Stimulated activated CD8-positive, alpha-beta memory T cell treated with anti-CD3 and anti-CD28 coated beads, Interleukin-15, amount 100 ng/mL, for 1 hour (primary cell): Measurements from ENCODE around the gene MTUS2.

ENCODE experiments used
- DNase-seq: peaks from one replicate; pipeline ENCODE4 v3.0.0-alpha.2; 2020; ENCODE audit warnings: low read depth

Gene MTUS2

DNA sequence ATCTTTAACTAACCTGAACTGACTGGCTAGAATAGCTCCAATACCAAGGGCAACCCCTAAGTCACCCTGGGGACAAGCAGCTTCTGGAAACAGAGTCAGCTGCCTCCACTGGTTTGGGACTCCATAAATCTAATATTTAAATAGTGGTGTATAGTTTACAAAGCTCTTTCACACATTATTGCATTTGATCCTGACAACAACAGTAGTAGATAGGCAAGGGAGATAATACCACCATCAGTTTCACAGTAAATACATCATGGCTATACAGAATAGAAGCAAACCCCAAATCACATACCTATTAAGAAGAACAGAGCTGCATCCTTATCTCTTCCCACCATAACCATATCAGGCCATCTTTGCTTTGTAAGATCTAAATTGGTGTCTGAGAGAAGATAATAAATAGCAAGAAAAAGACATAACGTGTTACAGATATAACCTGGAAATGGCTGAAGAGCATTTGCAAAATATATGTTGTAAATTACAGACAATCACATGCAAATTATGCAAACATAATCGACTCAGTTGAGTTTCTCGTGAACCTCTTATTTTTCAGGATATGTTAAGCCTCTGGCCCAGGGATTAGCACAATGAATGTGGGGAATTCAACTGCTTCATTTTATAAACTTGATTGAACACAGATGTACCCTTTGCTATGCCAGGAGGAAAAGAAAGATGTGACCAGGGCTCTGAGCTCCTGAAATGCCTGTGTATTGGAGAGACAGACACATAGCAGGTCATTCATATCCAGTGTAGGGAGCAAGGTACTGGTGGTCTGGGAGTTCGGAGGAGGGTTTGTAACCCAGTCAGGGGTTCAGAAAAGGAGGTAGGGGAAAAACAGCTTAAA, 632.9 kb downstream of the MTUS2 start:
- DNase-seq: no peak

DNA sequence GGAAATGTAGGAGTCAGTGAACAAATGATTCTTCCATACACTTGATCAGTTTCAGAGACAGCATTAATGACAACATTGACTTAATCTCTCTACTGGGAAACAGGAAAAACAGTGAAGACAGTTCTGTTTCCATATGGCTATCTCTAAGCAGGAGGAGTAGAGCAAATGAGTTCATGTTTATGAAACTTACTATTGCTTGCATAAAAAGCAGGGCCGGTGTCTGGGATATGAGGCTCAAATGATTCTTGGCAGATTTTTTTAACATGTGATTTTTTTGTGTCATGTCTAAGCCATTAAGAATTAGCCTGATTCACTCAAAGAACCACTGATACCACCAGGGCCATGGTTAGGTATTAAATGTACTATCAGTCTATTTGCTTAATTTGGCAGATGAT, 633.5 kb downstream of the MTUS2 start:
- DNase-seq: no peak

DNA sequence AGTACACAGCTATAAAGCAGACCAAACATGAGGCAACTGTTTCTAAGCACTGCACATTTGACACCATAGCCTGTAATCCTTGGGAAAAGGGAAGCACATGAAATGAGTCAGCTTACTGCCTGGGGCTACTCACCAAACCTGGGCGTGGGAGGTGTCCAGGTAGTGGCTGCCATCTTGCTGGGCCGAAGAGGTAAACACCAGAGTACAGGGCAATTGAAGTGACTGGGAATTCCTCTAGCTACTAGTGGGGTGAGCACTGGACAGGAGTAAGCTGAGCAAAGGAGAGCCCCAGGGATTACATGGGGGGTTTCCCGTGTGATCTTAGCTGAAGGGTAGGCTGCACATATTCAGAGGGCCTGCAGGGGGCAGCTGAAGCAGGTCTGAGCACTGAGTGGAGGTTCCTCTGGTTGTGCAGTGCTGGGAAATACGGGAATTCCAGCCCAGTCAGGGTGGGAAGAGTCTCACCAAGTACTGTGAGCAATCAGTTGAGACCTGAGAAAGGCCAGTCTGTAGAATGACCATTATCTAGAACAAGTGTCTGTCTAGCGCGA, 634.9 kb downstream of the MTUS2 start:
- no peak for DNase-seq

DNA sequence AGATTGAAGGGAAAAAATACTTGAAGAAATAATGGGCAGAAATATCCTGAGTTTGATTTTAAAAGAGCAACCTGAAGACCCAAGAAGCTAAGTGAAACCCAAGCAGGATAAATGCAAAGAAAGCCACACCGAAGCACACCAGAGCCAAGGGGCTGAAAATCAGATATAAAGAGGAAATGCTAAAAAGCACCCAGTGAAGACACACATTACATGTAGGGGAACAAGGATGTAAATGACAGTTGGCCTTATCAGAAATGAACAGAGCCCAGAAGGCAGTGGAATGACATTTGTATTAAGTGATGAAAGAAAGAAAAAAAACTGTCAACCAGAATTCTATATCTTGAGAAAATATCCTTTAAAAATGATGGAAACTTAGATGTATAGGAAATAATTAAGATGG, 636.3 kb downstream of the MTUS2 start:
- no peak for DNase-seq

DNA sequence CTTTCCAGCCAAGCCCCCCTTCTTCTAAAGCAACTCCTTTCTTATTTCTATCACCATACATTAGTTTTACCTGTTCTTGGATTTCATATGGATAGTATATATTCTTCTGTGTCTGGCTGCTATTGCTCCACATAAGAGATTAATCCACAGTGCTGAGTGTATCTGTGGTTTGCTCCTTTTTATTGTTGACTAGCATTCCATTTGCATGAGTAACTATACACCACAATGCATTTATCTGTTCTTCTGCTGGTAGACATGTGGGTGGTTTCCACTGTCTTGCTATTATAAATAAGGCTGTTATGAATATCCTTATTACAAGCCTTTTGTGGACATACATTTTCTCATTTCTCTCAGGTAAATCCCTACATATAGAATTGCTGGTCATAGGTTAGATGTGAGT, 637.2 kb downstream of the MTUS2 start:
- no peak for DNase-seq

DNA sequence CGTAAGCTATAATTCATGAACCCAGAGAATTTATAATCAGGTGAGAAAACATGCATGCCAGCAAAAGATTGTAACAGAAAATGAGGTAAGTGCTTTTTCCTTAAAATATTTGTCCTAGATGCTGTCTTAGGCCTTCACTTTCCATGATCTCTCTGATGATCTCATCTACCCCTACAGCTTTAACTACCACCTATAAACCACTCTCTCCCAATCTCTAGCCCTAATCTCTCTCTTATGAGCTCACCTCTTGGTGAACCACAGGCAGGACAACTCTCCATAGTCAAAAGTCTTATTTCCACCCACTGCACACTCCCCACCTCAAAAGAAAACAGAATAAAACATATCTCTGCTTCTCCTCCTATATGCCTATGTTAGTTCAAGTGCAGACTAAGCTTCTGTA, 638.3 kb downstream of the MTUS2 start:
- no peak for DNase-seq

DNA sequence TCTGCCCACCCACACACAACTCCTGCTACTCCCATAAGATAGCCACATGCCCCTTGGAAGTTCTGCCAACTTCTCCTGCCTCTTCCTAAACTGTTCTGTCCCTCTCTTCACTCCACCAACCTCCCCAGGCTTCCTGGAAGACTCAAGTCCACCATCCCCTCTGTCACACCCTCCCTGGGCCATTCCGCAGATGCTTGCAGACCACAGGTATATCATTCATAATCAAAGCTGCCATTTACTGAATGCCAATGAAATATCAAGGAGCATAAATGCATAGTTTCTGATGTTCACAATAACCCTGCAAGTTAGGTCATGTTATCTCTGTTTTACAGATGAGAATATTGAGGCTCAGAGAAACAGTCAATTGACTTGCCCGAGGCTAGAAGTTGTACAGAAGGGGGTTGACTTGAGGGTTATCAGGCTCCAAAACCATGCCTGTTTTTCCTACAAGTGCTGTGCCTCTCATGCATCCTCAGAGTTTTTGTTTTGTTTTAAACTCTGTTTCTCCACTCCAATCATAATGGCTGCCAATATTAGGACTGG, 639.7 kb downstream of the MTUS2 start:
- no peak for DNase-seq

DNA sequence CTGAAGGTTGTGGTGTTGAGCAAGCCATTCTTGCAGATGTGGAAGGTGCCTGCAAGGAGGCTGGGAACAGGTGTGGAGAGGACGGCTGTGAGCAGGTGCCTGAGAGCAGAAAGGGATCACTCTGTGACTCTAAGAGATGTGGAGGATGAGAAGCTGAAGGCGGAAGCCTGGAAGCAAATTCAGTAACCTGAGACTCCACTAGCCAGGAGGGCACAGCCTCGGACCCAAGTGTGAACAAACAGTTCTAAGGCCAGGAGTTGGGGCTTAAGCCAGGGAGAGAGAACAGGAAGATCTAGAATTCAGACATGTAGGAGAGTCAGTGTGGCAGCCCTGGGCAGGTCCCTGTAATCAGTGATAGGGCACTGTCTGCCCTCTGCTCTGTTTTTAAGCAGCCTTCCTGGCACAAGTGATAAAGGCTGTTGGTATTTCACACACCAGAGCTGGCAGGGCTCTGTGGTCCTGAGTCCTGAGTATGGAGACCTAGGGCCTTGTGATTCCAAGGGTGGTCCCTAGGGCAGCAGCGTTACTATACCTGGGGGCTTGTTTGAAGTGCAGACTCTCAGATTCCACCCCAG, 644.1 kb downstream of the MTUS2 start:
- no peak for DNase-seq

DNA sequence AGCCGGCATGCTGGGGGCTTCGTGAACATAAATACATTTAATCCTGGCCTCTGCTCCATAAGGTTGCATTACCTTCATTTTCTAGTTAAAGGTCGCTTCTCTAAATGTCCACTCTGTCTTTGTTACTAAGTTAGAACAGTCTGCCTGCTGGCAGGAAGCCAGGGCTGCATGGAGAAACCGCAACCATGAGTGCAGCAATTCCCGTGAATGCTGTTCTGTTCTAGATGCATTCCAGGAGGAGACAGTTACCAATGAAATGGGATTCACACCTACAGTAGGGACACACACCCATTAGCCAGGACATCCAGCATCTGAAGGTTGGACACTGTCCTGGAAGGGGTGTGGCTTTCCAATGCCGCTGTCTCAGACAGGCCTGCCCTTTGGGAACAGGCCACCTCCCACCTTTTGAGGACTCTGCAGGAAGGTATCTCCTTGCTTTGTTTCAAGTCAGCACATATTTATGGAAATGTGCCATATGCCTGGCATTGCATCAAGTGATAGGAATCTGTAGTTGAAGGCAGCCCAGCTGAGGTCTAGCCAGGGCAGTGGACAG, 645.7 kb downstream of the MTUS2 start:
- DNase-seq: no peak

DNA sequence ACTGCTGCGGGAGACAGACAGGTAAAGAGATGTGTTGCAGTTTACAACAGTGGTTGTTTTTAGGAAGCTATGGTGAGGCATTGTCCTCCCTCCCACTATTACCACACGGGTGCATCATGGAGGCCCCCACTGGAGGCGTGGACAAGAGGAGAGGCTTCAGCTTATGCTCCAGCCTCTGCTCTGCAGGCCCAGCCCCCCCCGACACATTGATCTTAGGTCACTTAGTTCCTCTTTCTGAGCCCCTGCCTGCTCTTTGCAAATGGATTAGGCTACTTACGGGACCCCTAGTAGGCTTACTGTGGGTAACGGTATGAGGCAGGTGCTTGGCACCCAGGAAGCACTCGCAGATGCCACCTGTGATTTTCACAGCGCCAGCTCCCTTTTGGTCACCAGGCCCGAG, 651.4 kb downstream of the MTUS2 start:
- no peak for DNase-seq

DNA sequence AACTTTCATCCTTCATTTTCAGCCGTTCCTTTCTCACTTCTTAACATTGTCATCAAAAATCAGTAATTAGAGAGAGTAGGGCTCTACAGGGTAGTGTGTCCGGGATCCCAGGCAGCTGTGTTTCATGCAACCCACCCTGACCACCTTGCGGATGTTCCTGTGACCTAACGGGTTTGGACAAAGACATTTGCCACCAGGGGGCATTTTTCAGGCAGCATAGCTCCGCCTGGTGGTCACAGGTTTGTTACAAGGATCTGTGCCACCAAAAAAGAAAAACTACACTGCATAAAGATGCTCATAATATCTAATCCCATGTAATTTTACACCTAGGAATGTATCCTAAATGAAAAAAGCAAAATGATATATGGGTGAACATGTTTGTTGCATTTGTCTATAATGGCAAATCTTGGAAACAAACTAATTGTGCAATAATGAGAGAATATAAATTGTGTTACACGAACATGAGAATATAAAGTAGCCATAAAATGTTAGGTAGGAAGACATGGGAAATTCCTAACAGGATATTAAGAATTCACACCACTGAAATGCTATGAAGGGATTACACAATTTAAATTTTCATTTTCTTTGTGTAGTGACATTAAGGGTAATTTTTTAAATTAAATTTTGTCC, 652.3 kb downstream of the MTUS2 start:
- no peak for DNase-seq

DNA sequence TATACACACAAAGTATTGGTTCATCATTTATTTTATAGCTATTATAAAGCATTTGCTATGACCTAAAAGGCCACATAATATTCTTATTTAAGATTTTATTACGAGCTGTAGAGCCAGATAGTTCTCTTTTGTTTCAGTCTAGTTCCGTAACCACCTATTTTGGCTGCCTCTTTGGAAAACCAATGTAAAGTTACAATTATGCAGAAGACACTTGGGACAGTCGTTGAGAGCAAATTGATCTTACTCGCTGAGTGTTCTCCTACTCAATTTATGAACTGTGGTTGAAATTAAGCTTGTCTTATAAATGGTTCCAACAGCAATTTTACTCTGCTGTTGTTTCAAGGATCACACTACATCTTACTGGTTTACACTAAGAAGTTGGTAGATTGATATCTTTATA, 653.0 kb downstream of the MTUS2 start:
- DNase-seq: no peak

DNA sequence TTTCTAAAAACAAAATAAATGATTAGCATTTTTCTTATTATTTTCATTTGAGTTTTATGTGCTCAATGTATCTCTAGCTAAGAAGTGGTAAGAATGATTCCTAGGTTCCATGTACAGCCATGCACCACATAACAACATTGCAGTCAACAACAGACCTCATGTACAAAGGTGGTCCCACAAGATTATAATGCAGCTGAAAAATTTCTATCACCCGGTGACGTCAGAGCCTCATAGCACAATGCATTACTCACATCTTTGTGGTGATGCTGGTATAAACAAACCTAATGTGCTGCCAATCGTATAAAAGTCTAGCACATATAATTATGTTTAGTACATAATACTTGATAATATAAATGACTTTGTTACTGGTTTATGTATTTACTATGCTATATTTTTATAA, 654.9 kb downstream of the MTUS2 start:
- no peak for DNase-seq

DNA sequence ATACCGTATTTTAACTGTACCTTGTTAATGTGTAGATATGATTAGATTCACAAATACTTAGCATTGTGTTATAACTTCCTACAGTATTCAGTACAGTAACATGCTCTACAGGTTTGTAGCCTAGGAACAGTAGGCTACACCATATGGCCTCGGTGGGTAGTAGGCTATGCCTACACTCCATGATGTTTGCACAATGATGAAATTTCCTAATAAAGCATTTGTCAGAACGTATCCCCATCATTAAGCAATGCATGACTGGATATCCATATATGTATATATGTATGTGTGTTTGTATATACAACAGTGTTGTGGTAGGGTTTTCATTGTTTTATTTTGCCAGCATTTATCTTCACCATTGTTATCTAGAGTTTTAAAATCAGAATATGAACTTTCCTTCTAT, 655.9 kb downstream of the MTUS2 start:
- DNase-seq: no peak

DNA sequence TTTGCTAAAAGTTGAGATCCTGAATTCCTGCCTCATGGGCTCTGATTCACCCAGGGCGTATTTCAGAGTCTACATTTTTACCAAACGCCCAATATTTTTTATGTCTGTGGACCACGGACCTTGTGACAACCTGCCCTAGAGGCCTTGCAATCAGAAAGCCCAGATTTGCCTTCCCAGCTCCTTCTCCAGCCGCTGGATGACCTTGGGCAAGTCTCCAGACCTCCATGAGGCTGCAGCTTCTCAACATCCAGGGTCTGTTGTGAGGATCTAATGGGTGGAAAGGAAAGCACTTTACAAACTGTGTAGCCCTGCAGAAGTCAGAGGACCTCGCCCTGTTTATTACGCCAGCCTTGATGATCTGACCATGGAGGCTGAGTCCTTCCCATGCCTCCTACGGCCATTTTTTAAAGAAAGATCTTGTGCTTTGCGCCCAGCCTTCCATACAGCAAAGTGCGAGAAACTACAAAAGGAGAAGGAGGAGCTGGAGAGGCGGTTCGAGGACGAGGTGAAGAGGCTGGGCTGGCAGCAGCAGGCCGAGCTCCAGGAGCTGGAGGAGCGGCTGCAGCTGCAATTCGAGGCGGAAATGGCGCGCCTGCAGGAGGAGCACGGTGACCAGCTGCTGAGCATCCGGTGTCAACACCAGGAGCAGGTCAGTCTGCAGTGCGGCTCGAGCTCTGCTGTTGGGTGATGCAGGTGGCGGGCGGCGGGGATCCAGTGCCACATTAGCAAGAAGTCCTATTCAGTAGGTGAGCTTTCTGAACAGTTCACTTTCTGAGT, 659.8 kb downstream of the MTUS2 start:
- no peak for DNase-seq

DNA sequence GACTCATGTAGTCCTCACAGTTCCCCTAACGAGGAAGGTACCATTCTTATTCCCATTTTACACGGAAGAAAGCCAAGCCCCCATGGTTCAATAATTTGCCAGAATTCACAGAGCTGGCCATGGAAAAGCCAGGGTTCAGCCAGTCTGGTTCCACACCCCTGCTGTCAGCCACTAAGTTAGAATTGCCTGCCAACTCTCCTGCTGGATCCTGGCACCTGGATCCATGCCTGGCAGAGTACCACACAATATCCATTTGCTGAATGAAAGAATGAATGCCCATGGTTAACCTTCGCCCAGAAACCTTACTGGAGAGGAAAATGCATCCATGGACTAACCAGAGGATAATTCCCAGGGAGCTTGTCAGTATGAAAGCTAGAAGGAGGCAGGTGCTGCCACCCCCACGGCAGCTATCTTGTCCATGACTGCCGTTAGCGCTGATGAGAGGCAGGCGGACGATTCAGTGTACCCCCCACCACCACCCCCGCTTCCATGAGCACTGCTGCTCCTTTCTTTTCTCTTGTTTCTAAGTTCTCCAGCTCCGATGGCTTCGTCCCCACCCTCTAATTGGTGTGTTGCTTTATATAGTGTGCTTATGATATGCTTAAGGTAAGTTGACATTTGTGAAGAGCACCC, 660.9 kb downstream of the MTUS2 start:
- no peak for DNase-seq

DNA sequence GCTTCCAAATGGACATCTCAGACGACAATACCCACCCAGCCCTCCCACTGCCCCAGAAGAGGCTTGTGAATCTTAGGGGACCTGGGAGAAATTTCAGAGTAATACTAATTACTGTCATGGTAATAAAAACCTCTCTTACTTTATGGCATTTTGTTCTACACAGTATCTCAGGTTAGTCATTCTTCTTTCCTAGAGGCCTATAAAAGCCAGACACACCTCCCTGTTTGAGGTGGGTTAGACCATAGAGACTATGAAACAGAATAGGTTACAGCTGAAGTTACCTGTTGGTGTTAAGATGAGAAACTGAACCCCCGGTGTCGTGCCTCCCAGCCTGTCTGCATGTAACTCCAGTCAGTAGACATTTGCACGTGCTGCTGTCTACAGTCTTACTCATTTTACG, 661.5 kb downstream of the MTUS2 start:
- no peak for DNase-seq

DNA sequence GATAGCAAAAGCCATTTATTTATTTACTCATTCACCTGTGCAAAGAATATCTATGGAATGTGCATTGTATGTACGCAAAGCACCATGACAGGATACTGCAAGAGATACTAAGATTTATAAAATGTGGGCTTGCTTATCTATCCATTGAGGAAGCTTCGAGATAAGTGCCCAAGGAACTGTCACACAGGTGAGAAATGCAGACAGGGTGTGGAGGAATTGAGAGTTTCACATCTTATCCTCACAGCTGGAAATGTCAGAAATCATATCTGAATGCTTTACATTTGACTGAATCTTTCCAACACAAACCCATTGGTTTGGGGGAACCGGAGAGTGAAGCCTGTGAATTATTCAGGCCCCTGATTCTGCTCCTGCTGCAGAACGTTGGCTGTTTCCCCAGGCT, 662.4 kb downstream of the MTUS2 start:
- DNase-seq: no peak

DNA sequence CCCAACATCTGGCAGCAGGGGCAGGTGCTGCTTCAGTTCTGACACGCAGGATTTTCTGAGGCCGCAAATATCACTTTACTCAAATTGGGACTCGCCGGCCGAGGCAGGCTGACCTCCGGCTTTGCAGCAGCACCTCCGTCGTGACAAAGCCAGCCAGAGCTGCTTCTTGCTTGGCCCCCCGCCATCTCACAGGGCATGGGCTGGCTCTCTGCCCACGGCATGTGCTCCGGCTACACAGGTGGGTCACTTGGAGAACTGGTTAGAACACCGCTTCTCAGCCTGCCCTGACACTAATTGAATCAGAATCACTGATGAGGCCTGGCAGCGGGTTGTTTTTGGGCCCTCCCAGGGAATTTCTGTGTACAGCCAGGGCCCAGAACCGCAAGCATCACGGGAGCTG, 663.1 kb downstream of the MTUS2 start:
- DNase-seq: no peak

DNA sequence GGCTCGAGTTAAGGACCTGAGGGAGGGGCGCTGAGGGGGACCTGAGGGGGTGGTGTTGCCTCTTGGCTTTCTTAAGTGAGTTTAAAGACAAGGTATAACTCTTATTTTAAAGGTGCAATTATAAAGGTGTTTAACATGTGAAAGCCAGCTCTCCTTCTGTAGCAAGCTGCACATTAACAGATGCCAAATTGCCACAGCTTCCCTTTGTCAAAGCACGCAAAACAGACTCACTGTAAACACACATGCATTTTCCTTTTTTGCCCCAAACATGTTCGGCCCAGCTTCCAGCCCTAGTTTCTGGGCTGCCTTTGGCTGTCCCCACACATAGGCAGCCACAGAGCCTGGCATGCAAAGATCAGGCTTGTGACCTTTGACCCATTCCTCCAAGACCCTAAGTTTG, 663.5 kb downstream of the MTUS2 start:
- no peak for DNase-seq

DNA sequence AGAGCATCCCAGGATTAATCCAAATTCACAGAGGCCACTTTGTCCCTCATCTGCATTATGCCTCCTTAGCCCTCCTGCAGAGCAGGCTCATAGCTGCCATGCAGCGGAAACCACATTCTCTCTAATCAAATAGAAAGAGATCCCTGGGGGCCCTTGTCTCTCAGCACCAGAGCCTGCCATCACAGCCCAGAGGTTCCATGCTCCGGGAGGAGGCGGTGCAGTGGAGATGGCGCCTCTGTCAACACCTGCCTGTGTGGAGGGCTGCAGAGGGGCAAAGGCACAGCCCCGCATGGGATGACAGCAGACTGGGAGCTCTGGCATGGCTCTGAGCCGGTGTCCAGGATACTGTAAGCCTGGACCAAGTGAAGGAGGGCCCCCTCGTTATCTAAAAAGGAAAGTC, 664.1 kb downstream of the MTUS2 start:
- no peak for DNase-seq
